ENCODE results near the gene PSME3. TPM values are rescaled to one million over a fixed set of nuclear protein-coding genes. Genes with fewer than 3 reads are reported as not detected.

Gene PSME3
- total and polyA plus RNA-seq, 9 of the 15 experiments (the other 6 are each of a cell fraction or from before 2014, with no cell fraction given) = 31.2 to 275 (median 141) TPM

GRCh38 chr17:42798011-42798382 lies 35.2 kb upstream of the PSME3 start:
- FAIRE-seq (no peak), ATAC-seq (no peak), DNase-seq (ENCODE audit: extremely low read depth in 1 of 4, low spot score in 3 of 4) (no peak)
- H3K27ac ChIP-seq (ENCODE audit: extremely low read depth, low read depth, low read length) = peak overlapping the region; percentile 68
- H4K20me1 ChIP-seq (replicated peaks; ENCODE audit: control insufficient read depth, insufficient read depth, low read length) = no peaks in the 10 kb centered on the region
- H3K9me1 ChIP-seq (ENCODE audit: control insufficient read depth, insufficient read depth, low read length) = no peaks in the 10 kb centered on the region
- CTCF ChIA-PET (ENCODE audit: low intra/inter-chr PET ratio) = no interaction called here
- H3K79me2 ChIP-seq (ENCODE audit: control insufficient read depth, insufficient read depth, low read length) = peaks cover 17% of the 10 kb centered on the region
- peak overlapping the region; percentile 96 for H2AFZ ChIP-seq (ENCODE audit: low read depth, low read length)
- TF ChIP-seq MYNN (IDR thresholded peaks at IDR 0.05) = 0 out of 2 replicates have a peak, but pooled peaks have one; percentile 7
- no peak for TF ChIP-seq MYNN (CRISPR knock-in tag; IDR thresholded peaks at IDR 0.05)
- no peak for TF ChIP-seq ZNF165 (CRISPR knock-in tag; IDR thresholded peaks at IDR 0.05; ENCODE audit: borderline replicate concordance)
- TF ChIP-seq STAT6 (CRISPR knock-in tag; IDR thresholded peaks at IDR 0.05) = no peak
- H3K9me3 ChIP-seq (replicated peaks; ENCODE audit: control insufficient read depth, insufficient read depth, low read depth, low read length) = no peaks in the 10 kb centered on the region
- BruUV-seq (replicated peaks) = no TSS peak
- WGBS (ENCODE audit: insufficient coverage, low coverage, missing lambda C conversion rate) = 6% methylated on average over 10 of the region's 10 CpGs
- in situ Hi-C loops (cut with MboI) (no loop called here), intact Hi-C loops (cut with micrococcal nuclease) (no loop called here)
- peaks cover 30% of the 10 kb centered on the region; the same call in 2 of the 3 replicates for H3K36me3 ChIP-seq (ENCODE audit: control insufficient read depth, insufficient read depth, low read length)
- H3K27me3 ChIP-seq (ENCODE audit: control insufficient read depth in 2 of 2, insufficient read depth in 2 of 2, low read length in 2 of 2) = no peaks in the 10 kb centered on the region
- peak overlapping the region; percentile 84 to 99 for H3K9ac ChIP-seq (ENCODE audit: insufficient read depth in 1 of 2, low read depth in 2 of 2, low read length in 2 of 2)
- POLR2A ChIA-PET = interaction anchor here (0.6 to 6.4 kb wide), 9 partner anchors 11 to 220 kb away, joined by 3 to 47 read pairs (median 4); partner anchors contain the start of genes AOC3, BECN1 and WNK4
- peak overlapping the region; percentile 94 for H3K4me2 ChIP-seq (ENCODE audit: insufficient read depth, low read length)
- peak overlapping the region; percentile 73 for H3K4me3 ChIP-seq
- H3K4me1 ChIP-seq (replicated peaks in 1 of 2; ENCODE audit: control insufficient read depth in 2 of 2, insufficient read depth in 2 of 2, low read length in 2 of 2) = peaks cover 19 to 36% of the 10 kb centered on the region in 2 experiments

Measured in K562 (cell line).